GM12864 (cell line): ENCODE data around the gene SORCS2.

Source experiments
- DNase-seq: peaks from one replicate; pipeline ENCODE4 v3.0.0-alpha.2; 2011; ENCODE audit warnings: low read depth
- H3K4me3 ChIP-seq: 2 replicates; pipeline ENCODE4 v1.5.1; 2011; ENCODE audit warnings: mild to moderate bottlenecking, low read depth, low read length, control low read depth
- TF ChIP-seq, protein P1 (sequence below): IDR thresholded peaks from 2 replicates; pipeline ENCODE4 v1.5.1; 2011; ENCODE audit warnings: low read depth, mild to moderate bottlenecking, moderate library complexity, low read length, control low read depth, inconsistent platforms; ENCODE audit errors: missing control alignments

The SORCS2 gene

GRCh38 chr4:7431696-7432530 lies 239.6 kb downstream of the SORCS2 start:
- TF ChIP-seq, protein P1, sequence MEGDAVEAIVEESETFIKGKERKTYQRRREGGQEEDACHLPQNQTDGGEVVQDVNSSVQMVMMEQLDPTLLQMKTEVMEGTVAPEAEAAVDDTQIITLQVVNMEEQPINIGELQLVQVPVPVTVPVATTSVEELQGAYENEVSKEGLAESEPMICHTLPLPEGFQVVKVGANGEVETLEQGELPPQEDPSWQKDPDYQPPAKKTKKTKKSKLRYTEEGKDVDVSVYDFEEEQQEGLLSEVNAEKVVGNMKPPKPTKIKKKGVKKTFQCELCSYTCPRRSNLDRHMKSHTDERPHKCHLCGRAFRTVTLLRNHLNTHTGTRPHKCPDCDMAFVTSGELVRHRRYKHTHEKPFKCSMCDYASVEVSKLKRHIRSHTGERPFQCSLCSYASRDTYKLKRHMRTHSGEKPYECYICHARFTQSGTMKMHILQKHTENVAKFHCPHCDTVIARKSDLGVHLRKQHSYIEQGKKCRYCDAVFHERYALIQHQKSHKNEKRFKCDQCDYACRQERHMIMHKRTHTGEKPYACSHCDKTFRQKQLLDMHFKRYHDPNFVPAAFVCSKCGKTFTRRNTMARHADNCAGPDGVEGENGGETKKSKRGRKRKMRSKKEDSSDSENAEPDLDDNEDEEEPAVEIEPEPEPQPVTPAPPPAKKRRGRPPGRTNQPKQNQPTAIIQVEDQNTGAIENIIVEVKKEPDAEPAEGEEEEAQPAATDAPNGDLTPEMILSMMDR: no peak
- H3K4me3 ChIP-seq: no peak overlapping the region
- no peak for DNase-seq

DNA sequence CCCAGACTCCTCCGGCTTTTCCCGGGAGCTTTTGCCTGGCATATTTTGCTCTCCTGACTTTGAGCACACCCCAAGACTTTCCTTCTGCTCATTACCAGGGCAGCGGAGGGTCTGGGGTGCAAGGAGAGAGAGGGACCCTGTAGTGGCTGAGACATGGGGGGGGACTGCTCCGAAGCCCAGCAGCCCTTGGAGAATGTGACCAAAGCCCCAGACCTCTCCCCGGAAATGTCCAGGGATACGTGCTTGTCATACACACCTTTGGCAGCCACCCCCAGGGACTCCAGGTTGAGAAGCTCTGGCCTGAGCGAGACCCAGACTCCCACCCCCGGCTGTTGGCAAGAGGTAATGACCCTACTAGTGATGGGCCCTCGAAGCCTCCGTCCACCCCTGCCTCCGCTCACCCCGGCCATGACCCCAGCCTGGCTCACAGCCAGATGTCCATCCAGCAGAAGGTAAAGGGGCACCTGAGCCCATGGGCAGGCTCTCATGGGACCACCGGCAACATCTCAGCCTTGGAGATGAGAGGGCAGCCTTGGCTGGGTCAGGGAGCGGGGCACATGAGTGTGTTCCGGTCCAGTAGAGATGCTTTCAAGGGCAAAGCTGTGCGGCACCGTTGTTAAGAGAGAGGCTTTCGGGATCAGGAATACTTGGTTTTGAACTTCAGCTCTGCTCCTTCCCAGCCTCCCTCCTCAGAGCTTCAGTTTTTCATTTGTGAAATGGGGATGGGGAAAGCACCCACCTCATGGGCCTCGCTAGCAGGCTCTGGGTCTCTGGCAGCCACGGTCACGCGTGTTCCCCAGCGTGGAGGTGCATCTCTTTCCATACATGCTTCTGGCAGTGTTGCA lies 240.4 kb downstream of the SORCS2 start:
- TF ChIP-seq, protein P1: no peak
- no peak for DNase-seq
- H3K4me3 ChIP-seq: no peak overlapping the region

- no peak overlapping the region for H3K4me3 ChIP-seq
- DNase-seq: no peak
- TF ChIP-seq, protein P1: no peak
These were observed 241.2 kb downstream of the SORCS2 start for GRCh38 chr4:7433376-7434140.

DNA sequence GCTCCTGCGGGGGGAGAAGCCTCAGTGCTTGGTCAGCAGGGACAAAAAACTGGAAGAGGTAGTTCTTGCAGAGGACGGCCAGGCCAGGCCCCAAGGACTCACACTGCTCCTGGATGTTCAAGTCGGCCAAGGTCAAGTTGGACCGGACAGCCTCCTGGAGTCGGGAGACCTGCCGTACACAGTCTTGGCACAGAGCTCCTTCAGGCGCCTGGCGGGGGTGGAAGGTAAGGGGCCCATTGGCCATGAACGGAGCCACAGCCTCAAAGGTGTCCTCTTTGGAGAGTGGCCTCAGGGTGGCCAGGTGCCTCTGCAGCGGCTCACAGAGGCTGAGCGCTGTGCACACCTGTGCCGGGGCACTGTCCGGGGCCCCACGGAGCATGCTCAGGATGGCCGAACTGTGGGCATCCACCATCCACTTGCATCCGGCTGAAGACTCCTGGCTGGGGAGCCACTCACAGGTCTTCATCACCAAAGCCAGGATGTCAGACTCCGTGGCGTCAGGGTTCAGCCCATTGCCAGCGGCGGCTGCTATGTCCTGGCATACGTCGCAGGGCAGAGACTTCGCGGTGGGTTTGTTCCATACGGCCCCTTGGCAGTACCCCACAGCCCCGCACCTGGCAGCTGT lies 241.9 kb downstream of the SORCS2 start:
- no peak for DNase-seq
- no peak overlapping the region for H3K4me3 ChIP-seq
- TF ChIP-seq, protein P1: no peak

DNA sequence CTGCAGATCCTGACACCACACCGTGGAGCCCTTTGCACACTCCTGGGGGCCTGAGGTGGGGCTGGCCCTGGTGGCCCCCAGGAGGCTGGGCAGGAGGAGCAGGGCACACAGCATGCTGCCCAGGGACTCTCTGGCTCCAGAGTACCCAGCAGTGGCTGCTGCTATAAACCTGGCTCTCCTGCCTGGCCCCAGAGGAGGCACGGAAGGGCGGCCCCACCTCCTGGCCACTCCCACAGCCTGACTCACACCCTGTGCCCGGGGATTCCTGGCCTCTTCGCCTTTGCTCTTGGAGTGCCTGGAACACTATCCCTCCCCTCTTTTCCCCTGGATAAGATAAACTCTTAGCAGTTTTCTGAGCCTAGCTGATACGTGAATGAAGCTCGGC lies 242.4 kb downstream of the SORCS2 start, which contains the start of gene PSAPL1:
Gene PSAPL1 (minus strand): TSS at position 165 of the 385 bp plus-strand sequence. CDS start 51 bp downstream, at position 114.
- DNase-seq: no peak
- H3K4me3 ChIP-seq: no peak within 1 kb of the TSS
- TF ChIP-seq, protein P1: no peak

DNA sequence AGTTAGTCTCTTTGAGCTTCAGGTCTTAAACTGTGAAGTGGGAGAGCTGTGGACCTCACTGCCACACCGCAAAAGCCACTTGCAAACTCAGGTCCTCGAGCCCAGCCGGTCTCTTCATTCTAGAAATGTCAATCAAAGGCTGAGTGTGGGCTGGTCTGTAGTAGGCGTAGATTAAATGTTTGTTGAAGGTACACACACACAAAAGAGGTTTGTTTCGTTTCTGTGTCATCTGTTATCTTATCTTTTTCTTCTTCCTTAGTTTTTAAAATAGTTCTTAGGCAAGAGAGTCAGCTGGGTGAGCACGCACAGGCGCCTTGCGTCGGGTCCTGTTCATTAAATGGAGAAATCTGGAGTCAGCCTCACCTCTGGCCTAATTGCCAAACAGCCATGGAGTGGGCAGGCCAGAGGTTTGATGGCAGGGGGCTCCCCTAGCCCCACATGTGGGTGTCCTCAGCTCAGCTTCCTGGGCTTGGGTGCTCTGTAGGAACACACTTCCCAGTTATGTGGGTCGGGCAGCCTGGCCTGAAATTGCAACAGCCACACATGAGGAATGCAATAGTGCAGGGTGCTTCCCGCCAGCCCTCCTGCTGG lies 243.2 kb downstream of the SORCS2 start:
- TF ChIP-seq, protein P1: no peak
- no peak overlapping the region for H3K4me3 ChIP-seq
- DNase-seq: no peak
